ENCODE data around the gene BAZ2B.

DNA sequence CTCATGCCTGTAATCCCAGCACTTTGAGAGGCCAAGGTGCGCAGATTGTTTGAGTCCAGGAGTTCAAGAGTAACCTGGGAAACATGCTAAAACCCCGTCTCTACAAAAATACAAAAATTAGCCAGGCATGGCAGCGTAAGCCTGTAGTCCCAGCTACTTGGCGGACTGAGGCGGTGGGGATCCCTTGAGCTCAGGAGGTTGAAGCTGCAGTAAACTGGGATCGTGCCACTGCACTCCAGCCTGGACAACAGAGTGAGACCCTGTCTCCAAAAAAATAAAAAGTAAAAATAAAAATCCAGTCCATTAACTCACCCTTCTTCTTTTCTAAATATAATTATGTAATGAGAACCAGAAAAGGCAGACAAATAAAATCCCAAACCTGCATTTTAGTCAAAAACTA is 8.2 kb downstream of the BAZ2B start:
- TF ChIP-seq, protein P1, sequence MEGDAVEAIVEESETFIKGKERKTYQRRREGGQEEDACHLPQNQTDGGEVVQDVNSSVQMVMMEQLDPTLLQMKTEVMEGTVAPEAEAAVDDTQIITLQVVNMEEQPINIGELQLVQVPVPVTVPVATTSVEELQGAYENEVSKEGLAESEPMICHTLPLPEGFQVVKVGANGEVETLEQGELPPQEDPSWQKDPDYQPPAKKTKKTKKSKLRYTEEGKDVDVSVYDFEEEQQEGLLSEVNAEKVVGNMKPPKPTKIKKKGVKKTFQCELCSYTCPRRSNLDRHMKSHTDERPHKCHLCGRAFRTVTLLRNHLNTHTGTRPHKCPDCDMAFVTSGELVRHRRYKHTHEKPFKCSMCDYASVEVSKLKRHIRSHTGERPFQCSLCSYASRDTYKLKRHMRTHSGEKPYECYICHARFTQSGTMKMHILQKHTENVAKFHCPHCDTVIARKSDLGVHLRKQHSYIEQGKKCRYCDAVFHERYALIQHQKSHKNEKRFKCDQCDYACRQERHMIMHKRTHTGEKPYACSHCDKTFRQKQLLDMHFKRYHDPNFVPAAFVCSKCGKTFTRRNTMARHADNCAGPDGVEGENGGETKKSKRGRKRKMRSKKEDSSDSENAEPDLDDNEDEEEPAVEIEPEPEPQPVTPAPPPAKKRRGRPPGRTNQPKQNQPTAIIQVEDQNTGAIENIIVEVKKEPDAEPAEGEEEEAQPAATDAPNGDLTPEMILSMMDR (IDR thresholded peaks at IDR 0.05): no peak
- no peak for TF ChIP-seq POLR2A (IDR thresholded peaks at IDR 0.05)

All from adrenal gland (tissue), 5 donors.